IMR-90 (cell line): Measurements from ENCODE around the gene CHD6. TPM values are rescaled to one million over a fixed set of nuclear protein-coding genes. Genes with fewer than 3 reads are reported as not detected.

Experiments used
- ATAC-seq: fragments of 200-7000 bp; cut with Tn5 transposase; 2 replicates; pipeline ENCODE4 v1.9.1; 2020; ENCODE audit warnings: low read depth, mild to moderate bottlenecking, moderate library complexity
- BruUV-seq: library from RNA; stranded (reverse); fragments of 400-500 nt; replicated peaks from 2 replicates; lab custom pipeline; 2021; lab: Mats Ljungman, UMichigan
- CTCF ChIA-PET: fragments of 300-600 bp; formaldehyde crosslinking; extraction: SDS; loops from one replicate; lab custom pipeline; 2021; ENCODE audit warnings: antibody characterized with exemption; lab: Yijun Ruan, JAX
- POLR2A ChIA-PET: fragments of 300-600 bp; sonication (Branson Sonifier 250); formaldehyde crosslinking; loops from one replicate; lab custom pipeline; 2022; ENCODE audit warnings: antibody characterized with exemption; ENCODE audit not compliant: unreplicated experiment; lab: Charles Lee
- DNase-seq: peaks from one replicate; pipeline ENCODE4 v3.0.0; 2013
- H2AFZ ChIP-seq: replicated peaks from 2 replicates; pipeline ENCODE3; 2013; ENCODE audit warnings: low read length, mild to moderate bottlenecking; ENCODE audit not compliant: poor library complexity
- H2AK5ac ChIP-seq: 2 replicates; pipeline ENCODE4 v1.6.1; 2013; ENCODE audit warnings: low read depth, low read length, inconsistent platforms
- H2AK9ac ChIP-seq: replicated peaks from 2 replicates; pipeline ENCODE3; 2013; ENCODE audit warnings: mild to moderate bottlenecking, low read depth, low read length, moderate library complexity; ENCODE audit not compliant: poor library complexity
- H2BK120ac ChIP-seq: 2 replicates; pipeline ENCODE4 v1.6.1; 2013; ENCODE audit warnings: low read depth, low read length, inconsistent platforms
- H2BK15ac ChIP-seq: 3 replicates; pipeline ENCODE4 v1.6.1; 2013; ENCODE audit warnings: low read depth, low read length, inconsistent platforms
- H2BK20ac ChIP-seq: 2 replicates; pipeline ENCODE4 v1.6.1; 2013; ENCODE audit warnings: low read depth, mild to moderate bottlenecking, inconsistent platforms, low read length, moderate library complexity
- H2BK5ac ChIP-seq: 2 replicates; pipeline ENCODE4 v1.6.1; 2013; ENCODE audit warnings: mild to moderate bottlenecking, low read depth, low read length, inconsistent platforms; ENCODE audit not compliant: poor library complexity, severe bottlenecking
- H3K14ac ChIP-seq: replicated peaks from 2 replicates; pipeline ENCODE4 v1.6.1; 2013; ENCODE audit warnings: low read depth, low read length, inconsistent platforms
- H3K18ac ChIP-seq: 2 replicates; pipeline ENCODE4 v1.6.1; 2013; ENCODE audit warnings: low read depth, low read length, control low read depth
- H3K23ac ChIP-seq: 2 replicates; pipeline ENCODE4 v1.6.1; 2013; ENCODE audit warnings: low read depth, low read length, inconsistent platforms
- H3K27ac ChIP-seq: 2 replicates; pipeline ENCODE4 v1.5.1; 2013; ENCODE audit warnings: mild to moderate bottlenecking, control low read depth, low read length; ENCODE audit not compliant: insufficient read depth
- H3K27me3 ChIP-seq: 2 replicates; pipeline ENCODE4 v1.6.1; 2013; ENCODE audit warnings: low read length; ENCODE audit not compliant: control insufficient read depth, insufficient read depth
- H3K36me3 ChIP-seq: 2 replicates; pipeline ENCODE4 v1.6.1; 2013; ENCODE audit warnings: low read length, mixed read lengths; ENCODE audit not compliant: control insufficient read depth, insufficient read depth
- H3K4ac ChIP-seq: 2 replicates; pipeline ENCODE4 v1.6.1; 2013; ENCODE audit warnings: low read depth, low read length, inconsistent platforms
- H3K4me1 ChIP-seq: 2 replicates; pipeline ENCODE4 v1.6.1; 2013; ENCODE audit warnings: low read length, mixed read lengths; ENCODE audit not compliant: control insufficient read depth, insufficient read depth
- H3K4me2 ChIP-seq: 2 replicates; pipeline ENCODE4 v1.6.1; 2013; ENCODE audit warnings: low read depth, mild to moderate bottlenecking, control low read depth, low read length, moderate library complexity
- H3K4me3 ChIP-seq: 2 replicates; pipeline ENCODE4 v1.5.1; 2013; ENCODE audit warnings: low read depth, mild to moderate bottlenecking, control low read depth, low read length, moderate library complexity; ENCODE audit not compliant: insufficient read depth
- H3K56ac ChIP-seq: 2 replicates; pipeline ENCODE4 v1.6.1; 2013; ENCODE audit warnings: low read length, inconsistent platforms; ENCODE audit not compliant: insufficient read depth; ENCODE audit errors: extremely low read depth
- H3K79me1 ChIP-seq, 2 experiments: 2 replicates each; pipeline ENCODE4 v1.6.1; 2013; ENCODE audit warnings: low read length in 2 of 2, inconsistent platforms in 1 of 2, low read depth in 1 of 2
- H3K9ac ChIP-seq: 2 replicates; pipeline ENCODE4 v1.6.1; 2013; ENCODE audit warnings: low read depth, low read length, control low read depth
- H3K9me1 ChIP-seq: 2 replicates; pipeline ENCODE4 v1.6.1; 2013; ENCODE audit warnings: low read length, inconsistent platforms; ENCODE audit not compliant: insufficient read depth
- H3K9me3 ChIP-seq: 2 replicates; pipeline ENCODE4 v1.6.1; 2013; ENCODE audit warnings: low read length; ENCODE audit not compliant: control insufficient read depth, insufficient read depth
- H4K20me1 ChIP-seq: 2 replicates; pipeline ENCODE4 v1.6.1; 2013; ENCODE audit warnings: low read length, inconsistent platforms; ENCODE audit not compliant: insufficient read depth
- H4K5ac ChIP-seq: 2 replicates; pipeline ENCODE4 v1.6.1; 2013; ENCODE audit warnings: mild to moderate bottlenecking, low read depth, low read length, control low read depth
- H4K8ac ChIP-seq, 2 experiments: 2 replicates each; pipeline ENCODE4 v1.6.1; 2013; ENCODE audit warnings: low read depth in 2 of 2, low read length in 2 of 2, control low read depth in 1 of 2, inconsistent platforms in 1 of 2
- H4K91ac ChIP-seq: 2 replicates; pipeline ENCODE4 v1.6.1; 2013; ENCODE audit warnings: low read depth, low read length, inconsistent platforms; ENCODE audit not compliant: insufficient read depth
- BHLHE40 ChIP-seq: fragments of 150-350 bp; IDR thresholded peaks from 2 replicates; pipeline ENCODE4 v1.6.1; 2016; ENCODE audit warnings: mild to moderate bottlenecking, low read depth, low read length
- CEBPB ChIP-seq: IDR thresholded peaks from 2 replicates; pipeline ENCODE4 v1.6.1; 2012; ENCODE audit warnings: low read depth, low read length, improper control_type of control experiment
- CHD1 ChIP-seq: IDR thresholded peaks from 2 replicates; pipeline ENCODE4 v1.6.1; 2012; ENCODE audit warnings: low read depth, low read length, improper control_type of control experiment
- ELK1 ChIP-seq: fragments of 150-350 bp; IDR thresholded peaks from 2 replicates; pipeline ENCODE4 v1.6.1; 2016; ENCODE audit warnings: low read depth, mild to moderate bottlenecking, low read length, moderate library complexity, borderline replicate concordance
- FOS ChIP-seq: fragments of 150-350 bp; IDR thresholded peaks from 2 replicates; pipeline ENCODE4 v1.6.1; 2016; ENCODE audit warnings: low read depth, low read length
- MAFK ChIP-seq: IDR thresholded peaks from 2 replicates; pipeline ENCODE4 v1.6.1; 2012; ENCODE audit warnings: low read depth, low read length, improper control_type of control experiment
- MAZ ChIP-seq: IDR thresholded peaks from 2 replicates; pipeline ENCODE4 v1.6.1; 2012; ENCODE audit warnings: low read depth, mild to moderate bottlenecking, low read length, improper control_type of control experiment, moderate library complexity, borderline replicate concordance
- MXI1 ChIP-seq: IDR thresholded peaks from 2 replicates; pipeline ENCODE4 v1.6.1; 2012; ENCODE audit warnings: low read depth, mild to moderate bottlenecking, low read length, moderate library complexity, borderline replicate concordance
- NFE2L2 ChIP-seq: fragments of 150-350 bp; IDR thresholded peaks from 2 replicates; pipeline ENCODE4 v1.6.1; 2016; ENCODE audit warnings: low read depth, mild to moderate bottlenecking, low read length
- POLR2A ChIP-seq: IDR thresholded peaks from 2 replicates; pipeline ENCODE4 v1.6.1; 2012; ENCODE audit warnings: mild to moderate bottlenecking, low read depth, low read length
- RAD21 ChIP-seq: IDR thresholded peaks from 2 replicates; pipeline ENCODE4 v1.6.1; 2012; ENCODE audit warnings: low read length, improper control_type of control experiment
- RCOR1 ChIP-seq: IDR thresholded peaks from 2 replicates; pipeline ENCODE4 v1.6.1; 2012; ENCODE audit warnings: mild to moderate bottlenecking, low read length, improper control_type of control experiment; ENCODE audit not compliant: insufficient replicate concordance
- RFX5 ChIP-seq: IDR thresholded peaks from 2 replicates; pipeline ENCODE4 v1.8.0; 2012; ENCODE audit warnings: low read depth, mild to moderate bottlenecking, low read length, moderate library complexity
- SMC3 ChIP-seq: fragments of 150-350 bp; IDR thresholded peaks from 2 replicates; pipeline ENCODE4 v1.6.1; 2016; ENCODE audit warnings: low read depth, mild to moderate bottlenecking, antibody characterized with exemption, low read length, moderate library complexity
- USF2 ChIP-seq: fragments of 150-350 bp; IDR thresholded peaks from 2 replicates; pipeline ENCODE4 v1.6.1; 2017; ENCODE audit warnings: mild to moderate bottlenecking, antibody characterized with exemption, low read length, low read depth
- WGBS, 2 experiments: methylation state at CpG; one replicate each; pipeline versions ENCODE4 v1.1.5 to v1.1.7; 2013; ENCODE audit warnings: missing lambda C conversion rate in 2 of 2; ENCODE audit not compliant: insufficient read length in 1 of 2; ENCODE audit errors: extremely low coverage in 2 of 2; 5-methylcytosine and 5-hydroxymethylcytosine counted together
- dilution Hi-C: fragments of 300-500 bp; cut with HindIII; formaldehyde crosslinking; loops from one replicate; pipeline ENCODE4 v1.14.3; 2018; ENCODE audit warnings: low sequenced_read_pairs; ENCODE audit not compliant: unreplicated experiment
- in situ Hi-C: fragments of 300-500 bp; cut with MboI; formaldehyde crosslinking; loops from 3 replicates; pipeline ENCODE4 v1.14.3; 2019; ENCODE audit warnings: low sequenced_read_pairs, inconsistent platforms, mixed read lengths
- intact Hi-C: fragments of 100-400 bp; cut with micrococcal nuclease; formaldehyde crosslinking; loops from 2 replicates; pipeline ENCODE4 v1.10.0; 2022
- polyA plus RNA-seq, 3 experiments: library from polyadenylated mRNA; depleted of rRNA; stranded (reverse); fragments of >200 nt; gene quantifications; 2 replicates each; pipeline ENCODE4 v1.2.3, GENCODE V29; 2012; ENCODE audit warnings: low replicate concordance in 1 of 3
- total RNA-seq: library from RNA; depleted of rRNA; stranded (reverse); fragments of >200 nt; gene quantifications from 2 replicates; pipeline ENCODE4 v1.2.3, GENCODE V29; 2012

CHD6 gene
- total and polyA plus RNA-seq, 2 of the 4 experiments (the other 2 are of a cell fraction): 8.8 to 26.7 TPM

- no peaks in the 10 kb centered on the region; the same call in 1 of the 2 replicates for H4K20me1 ChIP-seq
- H2BK15ac ChIP-seq: no peak overlapping the region
- no peak overlapping the region for H3K56ac ChIP-seq
- no peak overlapping the region for H2AFZ ChIP-seq
- dilution Hi-C loops: no loop called here
- peak overlapping the region; percentile 33 for H3K4me2 ChIP-seq
- 0 out of 2 replicates have a peak overlapping the region, but pooled peaks have one; percentile 6 for H2AK5ac ChIP-seq
- DNase-seq (no peak), ATAC-seq (no peak)
- H2BK120ac ChIP-seq: no peak overlapping the region
- H3K4me3 ChIP-seq: no peak overlapping the region
- H3K18ac ChIP-seq: peak overlapping the region; percentile 63; the same call in 1 of the 2 replicates
- ChIA-PET CTCF (interaction anchor here (2.6 kb wide), 1 partner anchor 15 kb away, joined by 11 read pairs; no protein-coding TSS in a partner anchor), POLR2A (interaction anchor here (0.7 kb wide), 2 partner anchors 16 to 287 kb away, joined by 4 to 6 read pairs; no protein-coding TSS in a partner anchor)
- peak overlapping the region; percentile 36; the same call in 1 of the 2 replicates for H4K5ac ChIP-seq
- intact Hi-C loops: loop anchor here (5.0 kb wide), 2 partner anchors 191 to 266 kb away; partner anchors contain the start of gene CHD6
- H2BK20ac ChIP-seq: no peak overlapping the region
- no peaks in the 10 kb centered on the region for H3K9me3 ChIP-seq
- H2AK9ac ChIP-seq: no peak overlapping the region
- H4K8ac ChIP-seq: no peak overlapping the region
- no peak overlapping the region for H3K14ac ChIP-seq
- H3K9ac ChIP-seq: no peak overlapping the region
- H3K36me3 ChIP-seq: peaks cover 24% of the 10 kb centered on the region
- in situ Hi-C loops: no loop called here
- 0 out of 2 replicates have a peak overlapping the region, but pooled peaks have one; percentile 6 for H3K4ac ChIP-seq
- peaks cover 12% of the 10 kb centered on the region for H3K9me1 ChIP-seq
- peak overlapping the region; percentile 25 for H2BK5ac ChIP-seq
- H3K27me3 ChIP-seq: no peaks in the 10 kb centered on the region
- no peak overlapping the region for H4K91ac ChIP-seq
- peaks cover 17% of the 10 kb centered on the region for H3K4me1 ChIP-seq
- peak overlapping the region; percentile 47; the same call in 1 of the 2 replicates for H3K27ac ChIP-seq
- WGBS, 2 experiments: 100% methylated on average over 1 of the region's 11 CpGs; no CpG with 5 or more reads in 1 of the 2 experiments
- BruUV-seq: no TSS peak
- peaks cover 0 to 8% of the 10 kb centered on the region in 2 experiments; a peak in 1 of 4 replicates for H3K79me1 ChIP-seq
- H3K23ac ChIP-seq: no peak overlapping the region
- TF ChIP-seq POLR2A (no peak), FOS (no peak), CHD1 (no peak), SMC3 (no peak), MAZ (no peak), RCOR1 (no peak), ELK1 (no peak), BHLHE40 (no peak), RAD21 (no peak), MXI1 (no peak), CEBPB (no peak), RFX5 (no peak), NFE2L2 (no peak), USF2 (no peak), MAFK (no peak)
These were observed 191.9 kb downstream of the CHD6 start for GRCh38 chr20:41426086-41426830.
